WERI-Rb-1 (cell line): Measurements from ENCODE around the gene SELENOW.
"Not testable (repeated sequence)": the region's sequence is repeated elsewhere in the genome, so short reads cannot be mapped to it uniquely, and the experiment has no call there.

Experiments
- DNase-seq: peaks from one replicate; pipeline ENCODE4 v3.0.0-alpha.2; 2020
- H3K27ac ChIP-seq: fragments of 250-450 bp; sonication (Bioruptor Pico); 2 replicates; pipeline ENCODE4 v1.5.1; 2020; ENCODE audit warnings: mild to moderate bottlenecking, moderate library complexity
- H3K27me3 ChIP-seq: fragments of 250-450 bp; sonication (Bioruptor Pico); 2 replicates; pipeline ENCODE4 v1.5.1; 2021; ENCODE audit warnings: mild to moderate bottlenecking, low read depth, moderate library complexity; ENCODE audit not compliant: insufficient read depth, severe bottlenecking
- H3K36me3 ChIP-seq: fragments of 250-450 bp; sonication (Bioruptor Pico); 2 replicates; pipeline ENCODE4 v1.5.1; 2020; ENCODE audit warnings: mild to moderate bottlenecking, moderate library complexity
- H3K4me3 ChIP-seq: 2 replicates; pipeline ENCODE4 v1.5.1; 2011; ENCODE audit warnings: low read depth, mild to moderate bottlenecking, control low read depth, low read length
- H3K9me3 ChIP-seq: fragments of 250-450 bp; sonication (Bioruptor Pico); 2 replicates; pipeline ENCODE4 v1.5.1; 2021; ENCODE audit warnings: mild to moderate bottlenecking, moderate library complexity; ENCODE audit not compliant: severe bottlenecking
- TF ChIP-seq, protein P1 (sequence below): IDR thresholded peaks from 2 replicates; pipeline ENCODE4 v1.5.1; 2011; ENCODE audit warnings: low read depth, mild to moderate bottlenecking, control low read depth, inconsistent platforms, low read length

Gene SELENOW

GRCh38 chr19:47766359-47766620, 12.2 kb upstream of the SELENOW start:
- TF ChIP-seq, protein P1, sequence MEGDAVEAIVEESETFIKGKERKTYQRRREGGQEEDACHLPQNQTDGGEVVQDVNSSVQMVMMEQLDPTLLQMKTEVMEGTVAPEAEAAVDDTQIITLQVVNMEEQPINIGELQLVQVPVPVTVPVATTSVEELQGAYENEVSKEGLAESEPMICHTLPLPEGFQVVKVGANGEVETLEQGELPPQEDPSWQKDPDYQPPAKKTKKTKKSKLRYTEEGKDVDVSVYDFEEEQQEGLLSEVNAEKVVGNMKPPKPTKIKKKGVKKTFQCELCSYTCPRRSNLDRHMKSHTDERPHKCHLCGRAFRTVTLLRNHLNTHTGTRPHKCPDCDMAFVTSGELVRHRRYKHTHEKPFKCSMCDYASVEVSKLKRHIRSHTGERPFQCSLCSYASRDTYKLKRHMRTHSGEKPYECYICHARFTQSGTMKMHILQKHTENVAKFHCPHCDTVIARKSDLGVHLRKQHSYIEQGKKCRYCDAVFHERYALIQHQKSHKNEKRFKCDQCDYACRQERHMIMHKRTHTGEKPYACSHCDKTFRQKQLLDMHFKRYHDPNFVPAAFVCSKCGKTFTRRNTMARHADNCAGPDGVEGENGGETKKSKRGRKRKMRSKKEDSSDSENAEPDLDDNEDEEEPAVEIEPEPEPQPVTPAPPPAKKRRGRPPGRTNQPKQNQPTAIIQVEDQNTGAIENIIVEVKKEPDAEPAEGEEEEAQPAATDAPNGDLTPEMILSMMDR, result no peak
- Histone ChIP-seq H3K27ac (no peak overlapping the region), H3K9me3 (no peaks in the 10 kb centered on the region), H3K4me3 (no peak overlapping the region), H3K27me3 (no peaks in the 10 kb centered on the region), H3K36me3 (no peaks in the 10 kb centered on the region)
- DNase-seq, result no peak

DNA sequence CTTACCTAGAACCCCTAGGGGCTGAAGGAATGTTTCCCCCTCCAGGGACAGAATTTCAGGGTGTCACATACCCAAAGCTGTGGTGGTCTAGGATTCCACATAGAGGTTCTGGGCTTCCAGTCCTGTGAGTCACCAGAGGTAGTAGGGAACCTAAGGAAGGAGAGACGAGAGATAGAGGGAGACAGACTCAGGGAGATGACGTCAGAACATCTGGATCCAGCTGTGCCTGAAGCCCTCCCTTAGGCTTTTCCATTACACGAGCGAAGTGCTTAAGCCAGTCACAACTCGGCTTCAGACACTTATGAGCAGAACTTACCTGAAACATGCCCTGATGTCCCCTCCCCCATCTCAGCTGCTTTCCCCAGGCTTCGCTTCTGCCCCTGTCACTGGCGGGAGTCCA, 11.8 kb upstream of the SELENOW start:
- no peak overlapping the region for H3K27ac ChIP-seq
- no peaks in the 10 kb centered on the region for H3K36me3 ChIP-seq
- no peaks in the 10 kb centered on the region for H3K9me3 ChIP-seq
- no peak overlapping the region for H3K4me3 ChIP-seq
- DNase-seq, result no peak
- TF ChIP-seq, protein P1, result no peak
- H3K27me3 ChIP-seq, result no peaks in the 10 kb centered on the region

DNA sequence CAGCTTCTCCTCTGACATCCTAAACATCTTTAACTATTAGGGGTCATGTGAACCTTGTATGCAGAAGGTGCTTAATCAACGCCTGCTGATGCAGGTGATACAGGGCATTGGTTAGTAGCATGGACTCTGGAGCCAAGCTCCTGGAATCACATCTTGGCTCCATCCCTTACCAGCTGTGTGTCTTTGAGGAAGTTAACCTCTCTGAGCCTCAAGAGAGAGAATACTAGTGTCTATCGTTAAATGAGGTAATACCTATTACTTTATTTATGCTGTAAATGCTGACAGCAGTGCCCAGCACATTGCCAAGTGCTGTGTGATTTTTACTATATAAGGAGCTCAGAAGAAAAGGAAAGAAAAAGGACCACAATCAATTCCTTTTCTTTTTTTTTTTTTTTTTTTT, 11.2 kb upstream of the SELENOW start:
- no peak for DNase-seq
- TF ChIP-seq, protein P1, result no peak
- H3K27ac ChIP-seq, result no peak overlapping the region
- H3K27me3 ChIP-seq, result no peaks in the 10 kb centered on the region
- no peaks in the 10 kb centered on the region for H3K9me3 ChIP-seq
- no peak overlapping the region for H3K4me3 ChIP-seq
- no peaks in the 10 kb centered on the region for H3K36me3 ChIP-seq

- DNase-seq, result no peak
- H3K4me3 ChIP-seq, result no peak overlapping the region
- no peaks in the 10 kb centered on the region for H3K36me3 ChIP-seq
- H3K9me3 ChIP-seq, result no peaks in the 10 kb centered on the region
- TF ChIP-seq, protein P1, result no peak
- no peak overlapping the region for H3K27ac ChIP-seq
- H3K27me3 ChIP-seq, result no peaks in the 10 kb centered on the region
These were observed 9.9 kb upstream of the SELENOW start for GRCh38 chr19:47768604-47769003.

- no peaks in the 10 kb centered on the region for H3K36me3 ChIP-seq
- no peaks in the 10 kb centered on the region for H3K27me3 ChIP-seq
- H3K4me3 ChIP-seq, result no peak overlapping the region
- no peak for DNase-seq
- H3K9me3 ChIP-seq, result no peaks in the 10 kb centered on the region
- H3K27ac ChIP-seq, result no peak overlapping the region
- TF ChIP-seq, protein P1, result no peak
These were observed 9.0 kb upstream of the SELENOW start for GRCh38 chr19:47769534-47769933.

DNA sequence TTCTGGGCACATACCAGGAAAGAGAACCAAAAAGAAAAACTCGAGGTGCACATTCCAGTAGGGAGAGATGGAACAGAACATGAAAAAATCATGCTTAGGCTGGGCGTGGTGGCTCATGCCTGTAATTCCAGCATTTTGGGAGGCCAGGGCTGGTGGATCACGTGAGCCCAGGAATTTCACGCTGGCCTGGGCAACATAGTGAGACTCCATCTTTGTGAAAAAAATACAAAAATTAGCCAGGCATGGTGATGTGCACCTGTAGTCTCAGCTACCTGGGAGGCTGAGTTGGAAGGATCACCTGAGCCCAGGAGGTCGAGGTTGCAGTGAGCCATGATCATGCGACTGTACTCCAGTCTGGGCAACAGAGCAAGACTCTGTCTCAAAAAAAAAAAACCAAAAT, 7.2 kb upstream of the SELENOW start:
- not testable (repeated sequence) for H3K9me3 ChIP-seq, H3K27ac ChIP-seq, DNase-seq, H3K36me3 ChIP-seq, H3K4me3 ChIP-seq, H3K27me3 ChIP-seq
